ENCODE data around the gene P2RY12.
"Not testable (repeated sequence)": the region's sequence is repeated elsewhere in the genome, so short reads cannot be mapped to it uniquely, and the experiment has no call there.

Gene P2RY12

GRCh38 chr3:151393146-151393830, 8.7 kb upstream of the P2RY12 start:
- DNase-seq (ENCODE audit: low read depth), result no peak

GRCh38 chr3:151392191-151392590, 7.6 kb upstream of the P2RY12 start:
- DNase-seq (ENCODE audit: low read depth), result not testable (repeated sequence)

- DNase-seq (ENCODE audit: low read depth), result no peak
Measured at GRCh38 chr3:151391720-151392119, 7.2 kb upstream of the P2RY12 start.

GRCh38 chr3:151387842-151388241, 3.3 kb upstream of the P2RY12 start:
- no peak for DNase-seq (ENCODE audit: low read depth)

GRCh38 chr3:151387432-151387831, 2.9 kb upstream of the P2RY12 start:
- no peak for DNase-seq (ENCODE audit: low read depth)

GRCh38 chr3:151386056-151386455, 1.5 kb upstream of the P2RY12 start:
- no peak for DNase-seq (ENCODE audit: low read depth)

GRCh38 chr3:151383956-151384355, 597 bp downstream of the P2RY12 start:
- DNase-seq (ENCODE audit: low read depth), result no peak

GRCh38 chr3:151383111-151383510, 1.4 kb downstream of the P2RY12 start:
- DNase-seq (ENCODE audit: low read depth), result no peak

- no peak for DNase-seq (ENCODE audit: low read depth)
Measured at GRCh38 chr3:151382671-151383070, 1.9 kb downstream of the P2RY12 start.

- peak; percentile 17 for DNase-seq (ENCODE audit: low read depth)
Measured at GRCh38 chr3:151379083-151379734, 5.3 kb downstream of the P2RY12 start.

GRCh38 chr3:151377768-151378385, 6.7 kb downstream of the P2RY12 start:
- DNase-seq (ENCODE audit: low read depth), result no peak

GRCh38 chr3:151372063-151372820, 12.3 kb downstream of the P2RY12 start:
- no peak for DNase-seq (ENCODE audit: low read depth)

GRCh38 chr3:151371526-151371925, 13.0 kb downstream of the P2RY12 start:
- DNase-seq (ENCODE audit: low read depth), result no peak

GRCh38 chr3:151367448-151367847, 17.1 kb downstream of the P2RY12 start:
- DNase-seq (ENCODE audit: low read depth), result no peak

- DNase-seq (ENCODE audit: low read depth), result no peak
Measured at GRCh38 chr3:151366993-151367392, 17.6 kb downstream of the P2RY12 start.

- peak; percentile 79 for DNase-seq (ENCODE audit: low read depth)
Measured at GRCh38 chr3:151362751-151363174, 21.8 kb downstream of the P2RY12 start.

- no peak for DNase-seq (ENCODE audit: low read depth)
Measured at GRCh38 chr3:151357463-151357850, 27.1 kb downstream of the P2RY12 start.

- no peak for DNase-seq (ENCODE audit: low read depth)
Measured at GRCh38 chr3:151356794-151357462, 27.6 kb downstream of the P2RY12 start.

GRCh38 chr3:151351648-151352047, 32.9 kb downstream of the P2RY12 start:
- no peak for DNase-seq (ENCODE audit: low read depth)

GRCh38 chr3:151351219-151351618, 33.3 kb downstream of the P2RY12 start:
- DNase-seq (ENCODE audit: low read depth), result no peak

GRCh38 chr3:151350656-151351055, 33.9 kb downstream of the P2RY12 start:
- DNase-seq (ENCODE audit: low read depth), result no peak

- no peak for DNase-seq (ENCODE audit: low read depth)
Measured at GRCh38 chr3:151347432-151347831, 37.1 kb downstream of the P2RY12 start.
